ENCODE data around the gene MARCHF9. TPM values are rescaled to one million over a fixed set of nuclear protein-coding genes. Genes with fewer than 3 reads are reported as not detected.
A peak's percentile ranks its signal among the peaks of the same experiment; 100 is the strongest.

The MARCHF9 gene
- total RNA-seq, 1 donor from 2014 or later, result 21.8 TPM

- peaks cover 39% of the 10 kb centered on the region for H3K4me1 Mint-ChIP-seq (ENCODE audit: low read depth)
- H3K36me3 Mint-ChIP-seq (ENCODE audit: low read depth), result peaks cover 10% of the 10 kb centered on the region
- no peak for DNase-seq (ENCODE audit: low spot score)
- H3K27ac Mint-ChIP-seq, result no peak overlapping the region
- no peak overlapping the region for H3K4me3 Mint-ChIP-seq
- H3K9me3 Mint-ChIP-seq, result no peaks in the 10 kb centered on the region
- intact Hi-C loops (cut with micrococcal nuclease), result no loop called here
- no peaks in the 10 kb centered on the region for H3K27me3 Mint-ChIP-seq (ENCODE audit: insufficient read depth)
Observed at GRCh38 chr12:57776247-57776587, 21.3 kb downstream of the MARCHF9 start.

GRCh38 chr12:57777367-57777766 lies 22.5 kb downstream of the MARCHF9 start:
- no peak for DNase-seq (ENCODE audit: low spot score)
- intact Hi-C loops (cut with micrococcal nuclease), result no loop called here
- Mint-ChIP-seq H3K27ac (no peak overlapping the region), H3K9me3 (no peaks in the 10 kb centered on the region), H3K36me3 (ENCODE audit: low read depth) (peaks cover 5% of the 10 kb centered on the region), H3K4me3 (no peak overlapping the region), H3K4me1 (ENCODE audit: low read depth) (peaks cover 43% of the 10 kb centered on the region), H3K27me3 (ENCODE audit: insufficient read depth) (no peaks in the 10 kb centered on the region)

- Mint-ChIP-seq H3K27ac (no peak overlapping the region), H3K9me3 (no peaks in the 10 kb centered on the region), H3K27me3 (ENCODE audit: insufficient read depth) (no peaks in the 10 kb centered on the region), H3K36me3 (ENCODE audit: low read depth) (peaks cover 7% of the 10 kb centered on the region), H3K4me3 (no peak overlapping the region), H3K4me1 (ENCODE audit: low read depth) (peaks cover 46% of the 10 kb centered on the region)
- intact Hi-C loops (cut with micrococcal nuclease), result no loop called here
- DNase-seq (ENCODE audit: low spot score), result no peak
Observed at GRCh38 chr12:57777911-57778310, 23.0 kb downstream of the MARCHF9 start.

GRCh38 chr12:57779736-57780135 lies 24.8 kb downstream of the MARCHF9 start:
- Mint-ChIP-seq H3K36me3 (ENCODE audit: low read depth) (peaks cover 12% of the 10 kb centered on the region), H3K9me3 (no peaks in the 10 kb centered on the region), H3K27me3 (ENCODE audit: insufficient read depth) (no peaks in the 10 kb centered on the region), H3K27ac (no peak overlapping the region), H3K4me3 (no peak overlapping the region), H3K4me1 (ENCODE audit: low read depth) (peaks cover 49% of the 10 kb centered on the region)
- no peak for DNase-seq (ENCODE audit: low spot score)
- intact Hi-C loops (cut with micrococcal nuclease), result no loop called here

GRCh38 chr12:57780284-57780897 lies 25.5 kb downstream of the MARCHF9 start:
- DNase-seq (ENCODE audit: low spot score), result no peak
- Mint-ChIP-seq H3K9me3 (no peaks in the 10 kb centered on the region), H3K27ac (no peak overlapping the region), H3K27me3 (ENCODE audit: insufficient read depth) (no peaks in the 10 kb centered on the region), H3K4me3 (peak overlapping the region; percentile 28), H3K4me1 (ENCODE audit: low read depth) (peaks cover 49% of the 10 kb centered on the region), H3K36me3 (ENCODE audit: low read depth) (peaks cover 12% of the 10 kb centered on the region)
- intact Hi-C loops (cut with micrococcal nuclease), result no loop called here

- Mint-ChIP-seq H3K36me3 (ENCODE audit: low read depth) (peaks cover 10% of the 10 kb centered on the region), H3K9me3 (no peaks in the 10 kb centered on the region), H3K27me3 (ENCODE audit: insufficient read depth) (no peaks in the 10 kb centered on the region), H3K4me3 (no peak overlapping the region), H3K4me1 (ENCODE audit: low read depth) (peaks cover 44% of the 10 kb centered on the region), H3K27ac (peak overlapping the region; percentile 63)
- intact Hi-C loops (cut with micrococcal nuclease), result no loop called here
- no peak for DNase-seq (ENCODE audit: low spot score)
Observed at GRCh38 chr12:57781244-57781643, 26.3 kb downstream of the MARCHF9 start.

GRCh38 chr12:57781801-57782200 lies 26.9 kb downstream of the MARCHF9 start:
- no peaks in the 10 kb centered on the region for H3K9me3 Mint-ChIP-seq
- no peaks in the 10 kb centered on the region for H3K27me3 Mint-ChIP-seq (ENCODE audit: insufficient read depth)
- DNase-seq (ENCODE audit: low spot score), result no peak
- intact Hi-C loops (cut with micrococcal nuclease), result loop anchor here (1.0 to 2.0 kb wide), 5 partner anchors 10 to 124 kb away; partner anchors contain the start of genes CDK4, CTDSP2, EEF1AKMT3 and METTL1
- peak overlapping the region; percentile 63 for H3K27ac Mint-ChIP-seq
- H3K4me1 Mint-ChIP-seq (ENCODE audit: low read depth), result peaks cover 44% of the 10 kb centered on the region
- no peak overlapping the region for H3K4me3 Mint-ChIP-seq
- H3K36me3 Mint-ChIP-seq (ENCODE audit: low read depth), result peaks cover 13% of the 10 kb centered on the region

GRCh38 chr12:57782243-57782607 lies 27.3 kb downstream of the MARCHF9 start:
- DNase-seq (ENCODE audit: low spot score), result no peak
- H3K27me3 Mint-ChIP-seq (ENCODE audit: insufficient read depth), result no peaks in the 10 kb centered on the region
- peak overlapping the region; percentile 98 for H3K4me3 Mint-ChIP-seq
- H3K9me3 Mint-ChIP-seq, result no peaks in the 10 kb centered on the region
- peaks cover 44% of the 10 kb centered on the region for H3K4me1 Mint-ChIP-seq (ENCODE audit: low read depth)
- H3K36me3 Mint-ChIP-seq (ENCODE audit: low read depth), result peaks cover 15% of the 10 kb centered on the region
- intact Hi-C loops (cut with micrococcal nuclease), result loop anchor here (1.0 to 2.0 kb wide), 5 partner anchors 10 to 123 kb away; partner anchors contain the start of genes CDK4, CTDSP2, EEF1AKMT3 and METTL1
- H3K27ac Mint-ChIP-seq, result peak overlapping the region; percentile 98

GRCh38 chr12:57782608-57783465 lies 27.9 kb downstream of the MARCHF9 start, which contains the start of gene TSFM:
Gene TSFM, plus strand, starts transcription at chr12:57782787. Its CDS starts 15 bp downstream, at chr12:57782802.
- peak; percentile 93 for DNase-seq (ENCODE audit: low spot score)
- Mint-ChIP-seq H3K36me3 (ENCODE audit: low read depth) (peaks cover 21% of the 10 kb centered on the region), H3K4me1 (ENCODE audit: low read depth) (peaks cover 44% of the 10 kb centered on the region), H3K9me3 (no peaks in the 10 kb centered on the region), H3K27ac (peak within 1 kb of the TSS; percentile 98), H3K27me3 (ENCODE audit: insufficient read depth) (no peaks in the 10 kb centered on the region), H3K4me3 (peak within 1 kb of the TSS; percentile 98)
- intact Hi-C loops (cut with micrococcal nuclease), result loop anchor here (1.0 to 2.0 kb wide), 5 partner anchors 11 to 122 kb away; partner anchors contain the start of genes CDK4, CTDSP2, EEF1AKMT3 and METTL1

GRCh38 chr12:57783466-57783801 lies 28.5 kb downstream of the MARCHF9 start:
- H3K4me3 Mint-ChIP-seq, result peak overlapping the region; percentile 98
- H3K36me3 Mint-ChIP-seq (ENCODE audit: low read depth), result peaks cover 21% of the 10 kb centered on the region
- no peaks in the 10 kb centered on the region for H3K27me3 Mint-ChIP-seq (ENCODE audit: insufficient read depth)
- peak overlapping the region; percentile 98 for H3K27ac Mint-ChIP-seq
- H3K4me1 Mint-ChIP-seq (ENCODE audit: low read depth), result peaks cover 44% of the 10 kb centered on the region
- no peak for DNase-seq (ENCODE audit: low spot score)
- intact Hi-C loops (cut with micrococcal nuclease), result loop anchor here (2.0 kb wide), 1 partner anchor 63 kb away; the partner anchor contains the start of gene CTDSP2
- no peaks in the 10 kb centered on the region for H3K9me3 Mint-ChIP-seq

GRCh38 chr12:57783861-57784260 lies 29.0 kb downstream of the MARCHF9 start:
- peak overlapping the region; percentile 61 for H3K27ac Mint-ChIP-seq
- peaks cover 24% of the 10 kb centered on the region for H3K36me3 Mint-ChIP-seq (ENCODE audit: low read depth)
- H3K4me1 Mint-ChIP-seq (ENCODE audit: low read depth), result peaks cover 44% of the 10 kb centered on the region

GRCh38 chr12:57793920-57794319 lies 39.0 kb downstream of the MARCHF9 start:
- no peak for DNase-seq (ENCODE audit: low spot score)
- Mint-ChIP-seq H3K36me3 (ENCODE audit: low read depth) (peaks cover 37% of the 10 kb centered on the region), H3K9me3 (no peaks in the 10 kb centered on the region), H3K27ac (no peak overlapping the region), H3K27me3 (ENCODE audit: insufficient read depth) (no peaks in the 10 kb centered on the region), H3K4me3 (no peak overlapping the region), H3K4me1 (ENCODE audit: low read depth) (peaks cover 9% of the 10 kb centered on the region)
- intact Hi-C loops (cut with micrococcal nuclease), result no loop called here

More at GRCh38 chr12:57783861-57784260, 29.0 kb downstream of the MARCHF9 start:
- Mint-ChIP-seq H3K4me3 (peak overlapping the region; percentile 82), H3K9me3 (no peaks in the 10 kb centered on the region), H3K27me3 (ENCODE audit: insufficient read depth) (no peaks in the 10 kb centered on the region)
- intact Hi-C loops (cut with micrococcal nuclease), result loop anchor here (2.0 kb wide), 1 partner anchor 63 kb away; the partner anchor contains the start of gene CTDSP2
- DNase-seq (ENCODE audit: low spot score), result no peak

GRCh38 chr12:57795354-57795753 lies 40.5 kb downstream of the MARCHF9 start:
- no peaks in the 10 kb centered on the region for H3K9me3 Mint-ChIP-seq
- H3K27ac Mint-ChIP-seq, result no peak overlapping the region
- intact Hi-C loops (cut with micrococcal nuclease), result no loop called here
- no peak overlapping the region for H3K4me3 Mint-ChIP-seq
- peaks cover 42% of the 10 kb centered on the region for H3K36me3 Mint-ChIP-seq (ENCODE audit: low read depth)
- peaks cover 9% of the 10 kb centered on the region for H3K4me1 Mint-ChIP-seq (ENCODE audit: low read depth)
- DNase-seq (ENCODE audit: low spot score), result no peak
- H3K27me3 Mint-ChIP-seq (ENCODE audit: insufficient read depth), result no peaks in the 10 kb centered on the region
